Measurements from ENCODE around the gene ABCA10.

Gene ABCA10

DNA sequence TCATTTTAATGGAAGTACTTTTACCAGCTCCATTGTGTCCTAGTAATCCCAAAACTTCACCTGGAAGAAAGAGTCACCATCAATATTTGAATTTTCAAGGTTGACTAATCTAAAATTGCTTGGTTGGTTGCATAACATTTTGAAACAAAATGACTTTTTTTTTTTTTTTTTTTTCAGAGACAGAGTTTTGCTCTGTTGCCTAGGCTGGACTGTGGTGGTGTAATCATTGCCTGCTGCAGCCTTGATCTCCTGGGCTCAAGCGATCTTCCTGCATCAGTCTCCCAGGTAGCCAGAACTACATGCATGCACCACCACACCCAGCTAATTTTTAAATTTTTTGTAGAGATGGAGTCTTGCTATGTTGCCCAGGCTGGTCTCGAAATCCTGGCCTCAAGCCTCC is 74.4 kb downstream of the ABCA10 start:
- DNase-seq, result no peak

DNA sequence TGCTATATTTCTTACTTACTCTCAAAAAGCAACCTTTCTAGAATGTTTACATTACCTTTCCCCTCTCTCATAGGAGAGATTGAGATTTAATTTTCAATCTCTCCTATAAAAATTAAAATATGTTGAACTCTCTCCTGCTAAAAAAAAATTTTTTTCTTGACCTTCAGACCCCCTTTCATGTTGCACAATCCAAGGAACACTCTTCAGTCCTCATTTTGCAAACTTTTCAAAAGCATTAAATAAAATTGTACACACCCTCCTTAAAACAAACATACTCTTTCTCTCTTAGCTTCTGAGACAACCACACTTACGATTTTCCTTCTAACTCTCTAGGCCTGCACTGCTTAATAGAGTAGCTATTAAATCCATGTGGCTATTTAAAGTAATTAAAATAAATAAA is 78.3 kb downstream of the ABCA10 start:
- no peak for DNase-seq

DNA sequence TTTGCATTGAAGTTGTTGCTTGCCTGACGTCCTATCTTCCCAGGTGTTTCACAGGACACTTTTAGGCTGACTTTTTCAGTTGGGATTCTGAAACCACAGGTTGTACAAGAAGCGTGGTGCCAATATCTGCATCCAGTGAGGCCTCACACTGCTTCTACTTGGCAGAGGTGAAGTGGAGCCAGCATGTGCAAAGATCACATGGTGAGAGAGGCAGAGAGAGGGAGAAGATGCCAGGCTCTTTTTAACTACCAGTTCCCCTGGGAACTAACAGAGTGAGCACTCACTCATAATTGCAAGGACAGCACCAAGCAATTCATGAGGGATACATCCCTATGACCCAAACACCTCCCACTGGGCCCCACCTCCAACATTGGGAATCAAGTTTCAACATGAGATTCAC is 81.2 kb downstream of the ABCA10 start:
- no peak for DNase-seq

DNA sequence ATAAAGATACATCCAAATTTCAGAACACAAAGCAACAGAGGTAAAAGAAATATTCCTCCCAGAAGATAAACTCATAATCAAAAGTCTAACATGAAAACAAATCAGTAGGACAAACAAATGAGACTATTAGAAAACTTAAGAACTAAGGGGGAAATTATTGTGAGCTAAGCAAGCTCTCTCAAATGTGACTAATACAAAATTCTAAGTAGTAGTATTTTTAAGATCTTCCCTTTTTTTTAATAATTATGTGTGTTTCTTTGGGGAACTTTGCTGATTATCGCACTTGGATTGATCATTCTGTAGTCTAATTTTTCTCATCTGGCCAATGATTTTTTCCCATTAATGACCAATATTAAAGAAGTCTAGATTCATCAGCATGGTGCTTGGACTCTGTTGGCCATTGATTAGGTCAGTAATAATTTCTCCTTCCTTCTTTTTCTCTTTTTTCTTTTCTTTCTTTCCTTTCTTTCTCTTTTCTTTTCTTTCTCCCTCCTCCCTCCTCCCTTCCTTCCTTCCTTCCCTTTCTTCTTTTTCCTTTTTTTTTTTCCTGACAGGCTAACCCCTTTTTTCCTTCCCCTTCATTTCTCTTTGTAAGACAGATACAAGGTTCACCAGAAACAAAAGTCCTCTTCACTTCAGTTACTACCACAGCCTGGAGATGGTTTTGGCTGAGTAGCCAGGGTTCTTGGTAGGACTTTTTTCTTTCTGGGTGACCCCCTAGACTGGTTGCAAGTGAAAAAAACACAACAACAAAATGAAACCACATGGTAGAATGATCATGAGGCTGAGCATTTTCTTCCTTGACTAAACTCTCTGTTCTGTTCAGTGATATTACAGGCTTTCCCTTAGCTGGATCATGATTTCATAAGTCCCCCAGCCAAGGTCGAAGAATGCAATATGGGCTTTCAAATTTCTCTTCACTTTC is 84.0 kb downstream of the ABCA10 start:
- DNase-seq, result no peak

DNA sequence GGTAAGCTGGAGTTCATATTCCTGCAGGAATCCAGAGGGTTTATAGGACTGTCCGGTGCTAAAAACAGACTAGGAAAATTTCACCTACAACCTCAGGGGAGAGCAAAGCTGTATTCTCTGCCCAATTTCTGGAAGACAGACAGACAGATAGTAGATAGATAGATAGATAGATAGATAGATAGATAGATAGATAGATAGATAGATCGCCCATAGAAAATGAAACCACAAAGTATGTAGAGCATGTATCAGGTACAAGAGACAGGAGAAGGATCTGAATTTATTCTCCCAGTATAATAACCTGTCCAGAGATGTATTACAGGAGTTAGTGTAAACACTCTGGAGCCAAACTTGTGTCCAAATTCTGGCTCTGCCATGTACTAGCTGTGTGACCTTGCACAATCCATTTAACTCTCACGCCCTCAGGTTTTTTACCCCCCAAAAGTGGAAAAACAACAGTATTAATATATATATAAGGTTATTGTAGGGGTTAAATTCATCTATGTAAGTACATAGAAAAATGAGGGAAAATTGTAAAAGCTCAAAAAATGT is 84.9 kb downstream of the ABCA10 start:
- DNase-seq, result no peak

DNA sequence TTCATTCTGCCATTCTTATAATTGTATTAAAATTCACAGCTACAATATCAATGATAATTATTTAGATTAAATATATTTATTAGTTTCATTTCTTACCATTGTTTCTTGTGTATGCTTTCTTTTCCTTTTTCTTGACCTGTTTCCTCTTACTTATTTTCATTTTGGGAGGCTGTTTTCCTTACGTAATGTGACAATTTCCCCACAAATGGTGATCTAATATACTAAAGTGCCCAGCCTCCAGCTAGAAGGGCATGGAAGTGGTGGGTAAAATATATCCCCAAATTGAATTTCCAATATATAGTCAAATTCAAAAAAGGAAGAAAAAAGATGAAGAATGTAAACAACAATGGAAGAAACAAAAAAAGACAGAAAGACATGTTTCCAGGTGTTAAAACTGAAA is 85.5 kb downstream of the ABCA10 start:
- DNase-seq, result no peak

DNA sequence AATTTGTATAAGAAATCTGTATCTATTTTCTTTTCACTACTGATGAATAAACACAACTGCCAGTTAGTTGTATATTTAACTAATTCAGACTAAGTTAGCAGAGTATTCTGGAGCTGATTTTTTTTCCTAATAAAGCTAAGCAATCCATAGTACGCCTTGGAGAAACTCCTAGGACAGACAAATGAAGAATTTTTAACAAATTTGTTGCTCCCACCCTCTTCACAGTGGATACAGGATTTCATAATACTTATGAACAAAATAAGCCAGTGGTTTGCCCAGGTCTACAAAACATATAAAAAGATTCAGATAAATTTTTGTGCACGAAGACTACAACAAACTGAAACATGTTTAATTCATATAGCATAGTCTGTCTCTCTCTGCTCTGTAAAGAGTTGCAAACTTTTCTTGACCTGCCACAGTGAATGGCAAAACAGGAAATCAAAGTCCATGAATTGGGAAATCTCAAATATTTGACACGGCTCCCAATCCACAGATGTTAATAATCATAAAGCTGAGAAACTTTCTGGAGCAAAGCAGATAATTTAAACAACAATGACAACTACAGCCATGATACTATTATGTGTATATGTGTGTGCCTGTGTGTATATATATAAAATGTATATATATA is 86.3 kb downstream of the ABCA10 start:
- no peak for DNase-seq

DNA sequence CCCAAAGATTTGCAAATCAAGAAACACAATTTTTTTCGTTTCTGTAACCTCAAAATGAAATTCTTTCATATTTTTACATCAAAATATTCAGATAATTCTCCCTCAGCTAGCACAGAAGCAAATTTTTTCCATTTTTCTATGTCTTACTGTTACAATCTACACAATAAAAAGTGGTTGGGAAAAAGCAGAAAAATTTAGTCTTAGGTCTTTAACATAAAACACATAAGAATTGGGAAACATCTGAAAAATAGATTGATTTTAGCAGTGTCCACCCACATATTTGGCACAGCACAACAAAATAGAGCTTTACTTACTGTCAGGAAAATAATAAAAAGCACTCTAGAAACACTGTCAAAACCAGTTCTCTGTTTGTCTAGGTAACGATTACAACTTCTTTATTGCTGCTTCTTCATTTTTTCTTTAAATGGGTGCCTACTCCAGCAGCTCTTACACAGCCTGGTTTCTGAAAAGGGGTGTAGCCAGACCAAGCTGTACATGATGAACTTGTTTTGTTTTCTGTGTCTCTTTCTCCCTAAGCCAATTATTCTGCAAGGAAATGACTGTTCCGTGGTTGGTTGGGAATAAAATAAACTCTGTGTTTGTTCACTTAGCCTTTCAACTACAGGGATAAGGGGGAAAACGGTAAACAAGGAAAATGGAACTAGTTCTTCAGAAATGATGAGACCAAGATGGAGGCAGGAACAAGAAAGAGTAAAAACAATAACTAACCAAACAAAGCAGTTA is 87.0 kb downstream of the ABCA10 start, which contains the start of gene ABCA6:
Gene ABCA6 (minus strand): TSS at position 465 of the 744 bp plus-strand sequence. CDS start 1,192 bp downstream, outside the sequence.
- no peak for DNase-seq

DNA sequence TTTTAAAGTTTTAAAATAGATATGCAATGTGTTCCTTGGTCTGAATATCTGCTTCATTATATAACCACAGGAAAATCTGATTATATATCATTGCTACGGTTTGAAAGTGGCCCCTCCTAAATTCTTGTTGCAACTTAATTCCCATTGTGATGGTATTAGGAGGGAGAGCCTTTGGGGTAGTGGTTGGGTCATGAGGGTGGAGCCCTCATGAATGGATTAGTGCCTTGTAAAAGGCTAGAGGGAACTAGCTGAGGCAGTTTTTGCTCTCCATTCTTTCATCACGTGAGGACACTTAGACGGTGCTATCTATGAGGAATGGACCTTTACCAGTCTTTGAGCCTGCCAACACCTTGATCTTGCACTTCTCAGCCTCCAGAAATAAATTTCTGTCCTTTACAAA is 94.5 kb downstream of the ABCA10 start:
- no peak for DNase-seq

DNA sequence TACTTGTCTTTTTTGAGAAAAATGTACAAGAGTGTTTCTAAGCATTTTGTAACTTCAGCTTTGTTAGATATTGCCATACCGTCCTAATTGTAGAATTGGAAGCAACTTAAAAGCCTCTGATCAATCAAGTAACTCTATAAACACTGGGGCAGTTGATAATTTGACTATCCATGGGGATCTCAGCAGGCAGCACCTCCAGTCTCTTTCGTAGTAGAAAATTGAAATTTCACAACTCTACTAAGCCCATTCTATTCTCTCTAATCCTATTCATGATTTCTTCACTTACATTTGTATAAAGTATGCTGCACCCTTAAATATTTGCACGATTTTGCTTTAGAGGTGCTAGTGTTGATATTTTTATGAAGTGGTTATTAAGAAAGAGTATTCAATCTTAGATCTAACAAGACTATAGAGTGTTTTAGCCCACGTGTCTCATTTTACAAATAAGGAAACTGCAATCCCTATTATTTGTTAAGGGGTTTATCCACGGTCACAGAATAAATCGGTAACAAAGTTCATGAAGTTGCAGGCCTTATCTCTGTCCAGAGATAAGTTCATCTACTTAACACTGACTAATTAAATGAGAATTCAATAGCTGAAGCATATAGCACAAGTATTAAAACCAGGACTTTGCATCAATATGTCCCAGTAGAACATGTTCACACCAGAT is 97.9 kb downstream of the ABCA10 start:
- no peak for DNase-seq

DNA sequence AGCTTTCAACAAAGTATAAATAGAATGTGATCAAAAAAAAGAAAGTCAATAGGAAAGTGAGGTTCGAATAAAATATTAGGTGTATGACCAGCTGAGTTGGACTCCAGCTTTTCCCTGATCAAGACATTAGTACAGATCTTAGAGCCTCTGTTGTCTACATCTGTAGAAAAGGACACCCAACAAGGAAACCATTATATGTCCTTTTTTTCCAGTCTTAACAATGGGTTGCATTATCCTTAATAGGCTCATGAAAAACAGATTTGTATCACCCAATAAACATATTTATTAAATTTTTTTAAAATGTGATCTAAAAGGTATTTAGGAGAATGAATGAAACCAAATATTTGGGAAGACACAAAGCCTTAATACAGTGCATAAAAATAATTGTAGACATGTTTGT is 105.0 kb downstream of the ABCA10 start:
- DNase-seq, result no peak

DNA sequence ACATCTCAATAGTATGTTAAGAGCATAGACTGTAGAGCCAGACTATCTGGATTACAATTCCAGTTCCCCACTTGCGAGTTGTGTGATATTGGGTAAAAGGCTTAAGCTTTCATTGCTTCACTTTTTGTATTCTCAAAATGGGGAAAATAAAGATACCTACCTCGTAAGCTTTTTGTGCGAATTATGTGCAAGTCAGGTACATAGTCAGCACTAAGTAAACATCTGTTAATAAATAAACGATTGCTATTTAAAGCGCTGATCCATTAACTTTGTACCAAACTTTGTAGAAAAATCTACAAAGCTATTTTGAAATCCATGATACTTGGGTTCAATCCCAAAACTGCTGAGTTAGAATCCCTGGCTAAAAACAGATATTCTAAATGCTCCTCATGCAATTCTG is 106.6 kb downstream of the ABCA10 start:
- DNase-seq, result no peak

DNA sequence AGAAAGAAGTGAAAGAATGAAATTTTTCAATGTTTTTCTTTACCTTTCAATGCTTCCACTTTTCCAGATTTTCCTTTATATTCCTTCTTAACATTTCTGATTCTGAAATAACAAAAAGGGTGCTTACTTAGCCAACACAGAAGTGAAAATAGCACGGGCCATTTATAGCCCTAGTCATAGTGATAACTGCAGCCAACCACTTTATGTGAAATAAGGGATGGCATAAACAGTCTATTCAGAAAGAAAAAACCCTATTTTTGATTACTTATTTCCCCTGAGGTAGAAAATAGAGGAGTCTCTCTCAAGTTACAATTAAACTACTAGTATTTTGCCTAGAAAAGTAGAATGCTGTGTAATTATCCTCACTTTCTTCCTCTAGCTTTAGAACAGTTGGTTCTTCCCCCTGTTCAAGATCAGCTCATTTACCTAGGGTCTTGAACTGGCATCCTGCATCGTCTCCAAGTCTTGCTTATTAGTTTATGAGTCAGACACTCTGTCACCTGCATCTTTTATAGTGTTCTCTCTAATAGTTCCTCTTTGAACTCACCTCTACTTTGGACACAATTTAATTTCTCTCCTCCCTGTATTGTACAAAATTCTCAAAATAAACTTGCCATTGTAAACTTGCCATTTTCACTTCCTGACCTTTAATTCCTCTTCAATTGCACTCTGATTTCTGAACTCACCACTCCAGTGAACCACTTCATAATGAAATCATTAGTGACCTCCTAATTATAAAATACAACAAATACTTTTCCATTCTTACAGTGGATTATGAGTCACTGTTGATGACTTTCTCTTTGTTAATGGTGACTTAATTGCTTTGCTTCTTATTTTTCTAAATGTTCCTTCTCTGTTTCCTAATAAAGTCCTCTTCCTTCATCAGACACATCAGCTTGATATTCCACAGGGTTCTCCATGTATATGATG is 110.5 kb downstream of the ABCA10 start:
- no peak for DNase-seq

DNA sequence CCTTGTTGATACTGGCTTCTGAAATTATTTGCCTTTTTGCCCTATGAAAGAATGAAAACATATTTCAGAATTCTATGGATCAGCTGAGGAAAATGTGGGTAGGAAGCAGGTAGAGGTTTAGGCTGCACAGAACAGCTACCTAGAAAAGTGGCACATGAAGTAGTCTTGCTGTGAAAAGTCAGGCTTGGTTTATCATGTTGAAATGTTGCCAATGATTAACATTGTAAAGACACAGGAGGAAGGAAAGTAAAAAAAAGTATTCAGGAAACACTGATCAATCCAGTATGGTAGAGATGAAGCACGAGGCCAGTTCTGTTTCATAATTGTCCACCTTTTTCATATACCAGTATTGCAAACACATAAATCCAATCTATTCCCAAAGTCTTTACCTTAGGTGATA is 116.8 kb downstream of the ABCA10 start:
- no peak for DNase-seq

DNA sequence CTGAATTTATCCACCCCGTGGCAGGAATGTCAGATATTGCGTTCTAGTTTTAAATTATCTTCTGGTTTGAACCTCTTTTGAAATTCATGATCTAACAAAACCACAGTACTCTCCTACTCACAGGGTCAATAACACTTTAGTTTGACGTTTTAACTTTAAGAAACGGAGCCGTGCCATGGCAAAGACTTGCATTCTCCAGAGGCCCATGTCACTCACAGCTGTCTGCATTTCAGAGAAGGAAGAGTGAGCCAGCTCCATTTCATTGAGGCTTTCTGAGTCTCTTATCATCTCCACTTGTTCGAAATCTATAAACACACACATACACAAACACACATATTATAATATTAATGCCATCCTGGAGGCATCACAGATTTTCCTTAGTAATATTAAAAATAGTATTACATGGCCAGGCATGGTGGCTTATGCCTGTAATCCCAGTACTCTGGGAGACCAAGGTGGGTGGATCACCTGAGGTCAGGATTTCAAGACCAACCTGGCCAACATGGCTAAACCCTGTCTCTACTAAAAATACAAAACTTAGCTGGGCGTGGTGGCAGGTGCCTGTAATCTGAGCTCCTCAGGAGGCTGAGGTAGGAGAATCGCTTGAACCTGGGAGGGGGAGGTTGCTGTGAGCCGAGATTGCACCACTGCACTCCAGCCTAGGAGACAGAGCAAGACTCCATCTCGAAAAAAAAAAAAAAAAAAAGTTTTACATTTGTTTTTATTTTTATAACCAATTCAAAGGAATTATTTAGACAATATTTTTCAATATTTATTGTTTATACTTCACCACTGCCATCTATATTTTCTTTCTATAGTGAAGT is 122.5 kb downstream of the ABCA10 start:
- no peak for DNase-seq

DNA sequence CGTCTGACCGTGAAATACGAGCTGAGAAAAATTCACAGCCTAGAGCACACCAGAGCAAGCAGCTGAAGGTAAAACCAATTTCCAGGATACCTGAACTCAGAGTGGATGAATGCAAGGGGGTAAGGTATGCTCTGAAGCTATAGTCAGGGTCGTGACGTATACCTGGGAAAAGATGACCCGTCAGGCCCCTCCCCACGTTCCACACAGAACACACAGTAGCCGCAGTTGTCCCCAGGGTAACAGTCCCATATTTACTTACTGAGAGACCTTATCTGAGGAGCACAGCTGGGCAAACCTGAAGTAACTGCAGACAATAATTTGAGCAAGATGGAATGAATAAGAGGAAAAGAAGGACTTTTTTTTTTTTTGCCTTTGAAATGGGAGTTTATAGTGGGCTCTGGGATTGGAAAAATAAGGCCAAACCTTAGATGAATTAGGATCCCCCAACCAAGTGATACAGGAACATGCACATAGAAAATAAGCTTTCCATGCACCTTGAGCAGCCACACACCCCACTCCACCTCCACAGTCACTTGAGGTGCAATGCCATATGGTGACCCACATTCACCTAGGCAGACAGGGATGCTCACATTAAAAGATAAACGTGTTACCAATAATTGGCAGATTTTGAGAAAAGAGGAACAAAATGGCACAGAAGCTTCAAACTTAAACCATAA is 124.9 kb downstream of the ABCA10 start:
- DNase-seq, result no peak

DNA sequence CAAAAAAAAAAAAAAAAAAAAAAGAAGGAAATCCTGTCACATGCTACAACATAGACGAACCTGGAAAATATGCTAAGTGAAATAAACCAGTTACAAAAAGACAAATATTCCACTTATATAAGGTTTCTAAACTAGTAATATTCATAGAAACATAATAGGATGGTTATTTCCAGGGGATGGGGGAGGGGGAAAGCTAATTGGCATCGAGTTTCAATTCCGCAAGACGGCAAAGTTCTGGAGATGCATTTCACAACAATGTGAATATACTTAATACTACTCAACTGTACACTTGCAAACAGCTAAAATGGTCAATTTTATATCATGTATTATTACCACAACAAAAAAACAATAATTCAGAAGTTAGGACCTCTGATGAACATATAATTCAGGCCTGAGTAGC is 130.0 kb downstream of the ABCA10 start:
- no peak for DNase-seq

Data from NCI-H1105 (cell line).